IPS-11a (cell line): Measurements from ENCODE around the gene FMN1.

Source experiments
- H3K4me3 ChIP-seq: one replicate; pipeline ENCODE4 v1.5.1; 2013; ENCODE audit warnings: low read depth, low read length, control low read depth

The FMN1 gene

GRCh38 chr15:33125894-33126537 is 68.5 kb downstream of the FMN1 start:
- H3K4me3 ChIP-seq, result no peak overlapping the region

- no peak overlapping the region for H3K4me3 ChIP-seq
Measured at GRCh38 chr15:33124811-33125210, 69.7 kb downstream of the FMN1 start.

GRCh38 chr15:33124279-33124678 is 70.2 kb downstream of the FMN1 start:
- no peak overlapping the region for H3K4me3 ChIP-seq

GRCh38 chr15:33119865-33120264 is 74.6 kb downstream of the FMN1 start:
- H3K4me3 ChIP-seq, result no peak overlapping the region

GRCh38 chr15:33119273-33119672 is 75.2 kb downstream of the FMN1 start:
- H3K4me3 ChIP-seq, result no peak overlapping the region

GRCh38 chr15:33116198-33116597 is 78.3 kb downstream of the FMN1 start:
- no peak overlapping the region for H3K4me3 ChIP-seq

- H3K4me3 ChIP-seq, result no peak overlapping the region
Measured at GRCh38 chr15:33115191-33115861, 79.2 kb downstream of the FMN1 start.

GRCh38 chr15:33114374-33114717 is 80.2 kb downstream of the FMN1 start:
- no peak overlapping the region for H3K4me3 ChIP-seq

GRCh38 chr15:33113666-33114373 is 80.7 kb downstream of the FMN1 start:
- no peak overlapping the region for H3K4me3 ChIP-seq

GRCh38 chr15:33112541-33113105 is 81.9 kb downstream of the FMN1 start:
- no peak overlapping the region for H3K4me3 ChIP-seq

GRCh38 chr15:33111041-33111451 is 83.5 kb downstream of the FMN1 start:
- no peak overlapping the region for H3K4me3 ChIP-seq

GRCh38 chr15:33109345-33109744 is 85.2 kb downstream of the FMN1 start:
- no peak overlapping the region for H3K4me3 ChIP-seq

GRCh38 chr15:33108518-33108917 is 86.0 kb downstream of the FMN1 start:
- H3K4me3 ChIP-seq, result no peak overlapping the region

GRCh38 chr15:33107950-33108349 is 86.6 kb downstream of the FMN1 start:
- no peak overlapping the region for H3K4me3 ChIP-seq

GRCh38 chr15:33104212-33104611 is 90.3 kb downstream of the FMN1 start:
- no peak overlapping the region for H3K4me3 ChIP-seq

GRCh38 chr15:33101036-33101435 is 93.5 kb downstream of the FMN1 start:
- no peak overlapping the region for H3K4me3 ChIP-seq

GRCh38 chr15:33100314-33100713 is 94.2 kb downstream of the FMN1 start:
- H3K4me3 ChIP-seq, result no peak overlapping the region

- no peak overlapping the region for H3K4me3 ChIP-seq
Measured at GRCh38 chr15:33099739-33100138, 94.8 kb downstream of the FMN1 start.

GRCh38 chr15:33099213-33099612 is 95.3 kb downstream of the FMN1 start:
- H3K4me3 ChIP-seq, result no peak overlapping the region

GRCh38 chr15:33098094-33099058 is 96.1 kb downstream of the FMN1 start:
- H3K4me3 ChIP-seq, result no peak overlapping the region

- H3K4me3 ChIP-seq, result no peak overlapping the region
Measured at GRCh38 chr15:33096134-33096533, 98.4 kb downstream of the FMN1 start.
